EL (cell line): ENCODE data around the gene ACSL5.
A peak's percentile ranks its signal among the peaks of the same experiment; 100 is the strongest.
"Not testable (repeated sequence)": the region's sequence is repeated elsewhere in the genome, so short reads cannot be mapped to it uniquely, and the experiment has no call there.

Experiments used
- DNase-seq: peaks from one replicate; pipeline ENCODE4 v3.0.0-alpha.2; 2016

Gene ACSL5

DNA sequence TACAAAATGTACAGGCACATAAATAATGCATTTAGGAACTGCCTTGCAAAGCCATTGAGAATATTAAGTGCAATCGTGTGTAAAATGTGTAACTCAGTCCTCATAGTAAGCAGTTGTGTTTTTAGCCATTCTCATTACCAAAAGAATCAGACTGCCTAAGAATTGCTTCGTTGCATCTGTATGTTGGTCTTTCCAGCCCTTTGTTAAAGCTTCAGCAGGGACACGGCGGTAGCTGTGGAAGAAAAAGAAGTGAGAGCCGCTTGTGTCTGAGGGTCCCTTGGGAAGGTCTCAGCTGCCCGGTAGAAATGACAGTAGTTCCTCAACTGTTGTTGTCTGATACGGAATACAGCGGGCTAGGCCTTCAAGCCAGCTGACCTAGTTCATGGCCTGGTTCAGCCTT is 22.8 kb upstream of the ACSL5 start:
- no peak for DNase-seq

DNA sequence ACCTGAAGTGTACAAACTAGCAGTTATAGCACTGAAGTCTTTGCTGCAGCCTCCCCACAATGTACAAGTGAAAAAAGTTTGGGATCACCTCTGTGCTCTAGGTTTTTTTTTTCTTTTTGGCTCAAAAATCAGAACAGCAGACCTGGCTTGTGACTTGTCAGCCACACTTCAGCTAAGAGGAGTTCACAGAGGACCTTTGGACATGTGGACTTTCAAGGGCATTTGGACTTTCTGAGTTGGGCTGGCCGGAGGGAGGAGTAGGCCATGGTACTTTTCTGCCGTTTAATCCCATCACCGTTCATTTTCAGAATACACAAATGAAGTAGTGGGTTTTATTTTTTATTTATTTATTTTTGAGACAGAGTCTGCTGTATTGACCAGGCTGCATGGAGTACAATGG is 21.9 kb upstream of the ACSL5 start:
- no peak for DNase-seq

DNA sequence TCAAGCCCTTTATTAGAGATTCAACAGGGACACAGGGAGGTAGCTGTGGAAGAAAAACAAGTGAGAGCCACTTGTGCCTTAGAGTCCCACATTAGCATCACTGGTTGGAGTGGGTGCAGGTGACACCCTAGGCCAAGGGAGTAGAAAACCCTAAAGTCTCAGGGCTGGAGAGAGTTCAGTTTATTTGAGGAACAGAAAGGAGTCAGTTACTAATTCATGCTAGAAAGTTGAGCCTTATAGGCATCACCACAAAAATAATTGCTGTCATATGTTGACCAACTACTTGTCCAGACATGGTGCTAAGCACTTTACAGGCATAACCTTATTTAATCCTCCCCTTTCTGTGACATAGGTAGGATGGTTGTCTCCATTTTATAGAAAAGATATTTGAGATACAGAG is 20.9 kb upstream of the ACSL5 start:
- no peak for DNase-seq

DNA sequence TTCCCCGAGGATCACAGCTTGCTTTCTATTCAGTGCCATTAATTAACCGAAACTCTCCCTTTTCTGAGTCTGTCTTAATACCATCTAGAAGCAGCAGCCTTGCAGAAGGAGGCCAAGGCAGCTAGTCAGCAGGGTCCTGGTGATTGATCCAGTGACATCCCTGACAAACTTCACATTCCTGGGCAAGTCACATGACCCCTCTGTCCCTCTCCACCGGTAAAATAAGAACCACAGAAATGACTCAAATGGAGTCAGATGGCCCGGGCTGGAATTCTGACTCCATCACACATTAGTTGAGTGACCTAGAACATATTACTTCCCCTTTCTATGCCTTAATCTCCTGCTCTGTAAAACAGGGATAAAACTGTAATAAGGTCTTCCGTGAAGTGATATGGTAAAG is 17.2 kb upstream of the ACSL5 start:
- no peak for DNase-seq

DNA sequence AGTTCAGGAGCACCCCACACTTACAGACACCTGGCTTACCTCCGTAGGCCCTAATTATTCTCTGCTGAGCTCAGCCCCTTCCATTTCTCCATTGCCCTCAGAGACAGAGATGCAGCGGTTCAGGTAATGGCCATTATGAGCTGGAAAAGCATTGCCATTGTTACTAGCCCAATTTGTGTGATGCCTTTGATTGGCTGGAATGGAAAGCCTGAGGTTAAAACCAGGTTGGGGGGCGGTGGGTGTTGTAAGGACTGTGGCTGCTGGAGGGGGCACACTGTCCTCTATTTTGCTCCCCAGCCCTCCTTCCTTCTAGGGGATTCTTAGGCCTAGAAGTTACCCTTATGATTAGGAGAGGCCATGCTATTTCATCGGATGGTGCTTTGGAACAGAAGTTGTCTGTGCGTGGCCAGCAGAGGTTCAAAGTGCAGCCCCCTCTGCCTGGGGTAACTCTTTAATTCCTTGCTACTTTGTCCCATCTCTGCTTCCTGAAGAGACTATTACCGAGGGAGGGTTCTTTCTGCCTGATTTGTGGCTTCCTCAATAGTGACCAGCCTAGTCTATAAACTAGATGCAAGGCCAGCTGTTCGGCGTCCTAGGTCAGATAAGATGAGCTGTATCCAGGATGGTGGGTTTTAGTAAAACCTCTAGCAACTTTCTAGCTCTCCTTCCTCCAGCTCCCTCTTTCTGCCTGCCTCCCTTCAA is 14.2 kb upstream of the ACSL5 start:
- DNase-seq = no peak

DNA sequence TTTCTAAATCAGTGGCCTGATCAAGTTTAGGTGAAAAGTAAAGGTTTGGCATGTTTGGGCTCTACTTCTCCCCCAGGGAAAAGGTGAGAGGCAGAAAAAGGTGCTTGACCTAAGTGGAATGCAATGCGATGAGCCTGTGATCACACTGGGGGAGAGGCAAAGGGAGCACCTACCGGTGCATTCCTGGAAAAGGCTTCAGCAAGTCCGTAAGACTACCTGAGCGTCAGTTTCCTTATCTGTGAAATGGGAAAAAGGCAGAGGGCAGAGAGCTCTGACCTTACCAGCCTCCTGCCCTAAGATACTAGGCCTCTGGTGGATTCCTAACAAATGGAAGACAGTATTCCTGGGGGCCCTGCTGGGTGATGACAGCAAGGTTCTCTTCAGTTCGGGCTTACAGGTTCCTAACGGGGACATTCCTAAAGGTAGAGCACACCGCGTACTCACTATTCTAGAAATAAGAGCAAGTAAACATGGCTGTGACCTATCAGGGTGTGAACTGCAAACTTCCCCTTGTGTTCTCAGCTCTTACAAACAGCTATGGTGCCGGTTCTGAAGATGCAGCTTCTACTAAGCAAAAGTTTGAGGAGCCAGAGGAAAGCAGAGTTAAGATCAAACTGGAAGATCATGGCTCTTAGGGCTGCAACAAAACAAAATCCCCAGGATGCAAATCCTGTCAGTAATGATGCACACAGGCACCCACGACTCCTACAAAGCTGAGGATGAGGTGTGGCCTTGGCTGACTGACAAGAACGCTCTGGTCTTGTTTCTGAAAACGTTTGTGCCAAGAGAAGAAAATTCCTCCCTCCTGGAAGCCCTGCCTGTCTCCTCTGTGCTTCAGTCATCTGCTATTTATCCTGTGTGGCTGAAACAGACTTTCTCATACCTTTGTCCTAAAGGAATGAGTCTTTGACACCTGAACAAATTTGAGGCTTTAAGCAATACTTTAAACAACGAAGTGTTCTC is 13.3 kb upstream of the ACSL5 start:
- DNase-seq = peak; percentile 13

DNA sequence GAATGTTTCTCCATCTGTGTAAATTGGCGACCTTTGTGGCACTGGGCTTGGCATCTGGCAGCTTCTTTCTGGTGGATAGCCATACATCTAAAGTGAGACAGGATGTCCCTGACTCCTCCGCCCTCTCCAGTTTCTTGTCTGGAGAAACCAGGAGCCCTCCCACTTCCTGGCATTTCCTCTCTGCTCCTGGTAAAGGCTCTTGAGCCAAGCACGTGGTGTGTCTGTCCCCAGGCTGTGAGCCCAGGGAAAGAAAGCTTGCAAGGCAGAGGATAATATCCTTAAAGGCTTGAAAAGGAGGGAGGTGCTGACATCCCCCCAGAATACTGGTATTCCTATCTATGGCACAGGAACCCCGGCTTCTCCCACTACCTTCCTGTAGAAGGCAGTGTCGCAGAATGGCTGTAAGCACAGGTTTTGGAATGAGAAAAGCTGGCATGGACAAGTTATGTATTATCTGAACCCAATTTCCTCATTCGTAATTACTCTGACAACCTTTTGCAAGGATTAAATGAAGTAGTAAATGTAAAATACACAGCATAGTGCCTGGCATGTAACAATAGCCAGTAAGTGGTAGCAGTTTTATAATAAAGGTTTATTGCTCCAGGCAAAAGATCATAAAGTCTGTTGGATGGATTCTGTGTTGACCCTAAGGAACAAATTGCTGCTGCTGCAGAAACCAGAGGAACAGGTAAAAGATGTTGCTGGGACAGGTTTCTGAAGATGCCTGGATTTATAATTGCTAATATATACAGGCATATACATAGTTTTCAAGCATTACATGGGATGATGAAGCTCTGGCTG is 11.8 kb upstream of the ACSL5 start:
- peak; percentile 77 for DNase-seq

DNA sequence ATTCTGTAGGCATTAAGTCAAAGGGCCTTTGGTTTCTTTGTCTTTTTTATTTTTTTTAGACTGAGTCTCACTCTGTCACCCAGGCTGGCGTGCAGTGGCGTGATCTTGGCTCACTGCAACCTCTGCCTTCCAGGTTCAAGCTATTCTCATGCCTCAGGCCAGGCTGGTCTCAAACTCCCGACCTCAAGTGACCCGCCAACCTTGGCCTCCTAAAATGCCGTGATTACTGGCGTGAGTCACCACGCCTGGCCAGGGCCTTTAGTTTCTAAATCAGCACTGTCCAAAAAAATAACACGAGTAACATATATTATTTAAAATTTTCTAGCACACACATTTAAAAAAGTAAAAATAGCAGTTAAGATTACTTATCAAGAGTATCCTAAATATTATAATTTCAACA is 11.1 kb upstream of the ACSL5 start:
- DNase-seq = peak; percentile 69

DNA sequence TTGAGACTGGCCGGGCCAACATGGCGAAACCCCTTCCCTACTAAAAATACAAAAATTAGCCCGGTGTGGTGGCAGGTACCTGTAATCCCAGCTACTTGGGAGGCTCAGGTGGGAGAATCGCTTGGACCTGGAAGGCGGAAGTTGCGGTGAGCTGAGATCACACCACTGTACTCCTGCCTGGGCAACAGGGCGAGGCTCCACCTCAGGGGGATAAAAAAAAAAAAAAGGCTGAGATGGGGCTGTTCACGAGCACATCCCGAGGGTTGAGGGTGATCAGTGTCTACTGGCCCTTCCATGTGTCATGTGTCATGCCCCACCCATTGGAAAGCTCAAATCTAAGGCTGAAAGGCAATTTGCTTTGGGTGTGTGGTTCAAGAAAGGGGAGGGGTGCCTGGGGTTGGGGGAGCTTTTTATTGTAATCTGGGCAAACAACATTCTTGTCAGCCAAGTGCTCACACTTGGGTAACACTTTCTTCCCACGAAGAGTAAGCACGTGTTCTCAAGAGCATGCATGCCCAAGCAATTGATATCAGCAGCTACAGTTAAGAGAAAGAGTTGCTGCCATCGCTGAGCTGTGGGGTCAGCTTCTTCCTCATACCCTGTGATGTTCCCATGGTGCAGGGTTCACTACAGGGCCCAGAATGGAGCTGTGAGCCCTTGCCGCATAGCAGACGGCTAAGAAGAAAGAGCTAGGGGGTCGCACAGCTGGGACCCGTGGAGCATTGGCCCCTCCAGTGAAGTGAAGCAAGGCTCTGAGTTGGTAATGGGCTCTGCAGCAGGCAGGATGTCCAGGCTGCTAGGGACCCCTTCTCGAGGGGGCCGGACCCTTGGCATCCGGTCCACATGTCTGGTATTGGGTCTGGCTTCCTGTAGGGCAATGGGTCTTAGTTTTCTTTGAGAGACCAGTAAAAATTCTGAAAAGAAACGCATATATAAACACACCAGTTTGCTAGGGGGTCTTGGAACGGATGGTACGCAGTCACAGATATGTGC is 9.9 kb upstream of the ACSL5 start:
- DNase-seq = no peak

DNA sequence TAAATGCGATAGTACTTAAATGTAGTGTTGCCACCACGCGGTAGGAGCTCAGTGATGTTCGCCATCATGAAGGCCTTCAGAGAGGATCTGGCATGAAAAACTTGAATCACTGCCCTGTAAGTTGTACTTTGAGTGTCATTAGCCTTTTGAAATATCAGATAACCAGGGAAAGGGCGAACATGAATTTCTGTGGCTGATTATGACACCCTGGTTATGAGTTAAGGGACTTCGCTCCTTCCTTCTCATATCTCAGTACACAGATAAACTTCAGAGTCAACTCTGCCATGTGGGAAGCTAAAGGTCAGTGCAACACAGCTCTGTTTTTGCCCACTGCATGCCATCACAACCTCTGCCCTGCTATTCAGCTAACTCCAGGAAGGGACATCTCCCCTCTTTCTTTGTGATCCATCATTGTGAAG is 8.9 kb upstream of the ACSL5 start:
- no peak for DNase-seq

DNA sequence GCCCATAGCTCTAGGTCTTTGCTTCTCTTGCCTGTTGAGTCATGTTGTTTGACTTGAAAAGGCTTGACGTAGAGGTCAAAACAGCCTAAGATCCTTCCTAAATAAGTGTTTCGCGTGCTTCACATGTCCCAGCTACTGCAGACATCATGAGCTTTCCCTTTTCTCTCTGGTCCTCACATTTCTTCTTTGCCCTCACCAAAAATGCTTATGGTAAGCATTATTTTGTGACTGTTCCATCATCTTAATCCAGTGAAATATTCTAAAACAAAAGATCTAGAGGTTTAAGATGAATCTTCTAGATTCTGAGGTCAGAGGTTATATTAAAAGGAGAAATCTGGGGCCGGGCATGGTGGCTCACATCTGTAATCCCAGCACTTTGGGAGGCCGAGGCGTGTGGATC is 8.5 kb upstream of the ACSL5 start:
- no peak for DNase-seq

DNA sequence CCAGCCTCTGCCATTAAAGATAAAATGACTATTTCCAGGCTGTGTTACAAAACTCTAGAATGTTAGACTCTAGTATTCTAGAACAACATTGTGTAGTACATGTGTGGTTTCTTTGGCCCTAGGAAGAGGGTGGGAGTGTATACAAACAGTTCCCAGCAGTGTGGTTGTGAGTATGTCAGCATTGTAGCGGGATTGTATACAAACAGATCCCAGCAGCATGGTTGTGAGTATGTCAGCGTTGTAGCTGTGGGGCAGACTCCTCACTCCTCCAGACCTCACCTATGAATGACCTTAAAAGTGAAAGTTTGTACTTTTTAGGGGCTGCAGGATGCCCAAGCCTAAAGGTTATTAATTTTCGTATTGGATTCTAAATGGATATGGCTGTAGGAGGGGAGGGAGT is 6.9 kb upstream of the ACSL5 start:
- no peak for DNase-seq

DNA sequence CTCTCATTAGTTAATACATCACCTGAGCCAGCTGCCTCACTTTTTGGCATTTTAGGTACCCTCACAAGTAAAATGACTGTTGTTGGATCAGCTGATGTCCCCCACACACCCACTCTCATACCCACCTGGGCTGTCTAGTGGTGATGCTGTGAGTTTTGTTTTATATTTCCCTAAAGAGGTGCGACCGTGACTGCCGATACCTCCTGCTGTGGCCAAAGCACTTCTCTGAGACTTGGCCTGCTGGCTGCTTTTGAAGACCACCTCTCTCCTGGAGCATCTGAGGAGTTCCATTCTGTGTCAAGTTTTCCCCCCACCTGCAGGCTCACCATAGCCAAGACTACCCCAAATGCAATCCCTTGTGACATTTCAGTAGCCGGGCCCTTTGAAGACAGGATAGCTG is 6.4 kb upstream of the ACSL5 start:
- DNase-seq = no peak

DNA sequence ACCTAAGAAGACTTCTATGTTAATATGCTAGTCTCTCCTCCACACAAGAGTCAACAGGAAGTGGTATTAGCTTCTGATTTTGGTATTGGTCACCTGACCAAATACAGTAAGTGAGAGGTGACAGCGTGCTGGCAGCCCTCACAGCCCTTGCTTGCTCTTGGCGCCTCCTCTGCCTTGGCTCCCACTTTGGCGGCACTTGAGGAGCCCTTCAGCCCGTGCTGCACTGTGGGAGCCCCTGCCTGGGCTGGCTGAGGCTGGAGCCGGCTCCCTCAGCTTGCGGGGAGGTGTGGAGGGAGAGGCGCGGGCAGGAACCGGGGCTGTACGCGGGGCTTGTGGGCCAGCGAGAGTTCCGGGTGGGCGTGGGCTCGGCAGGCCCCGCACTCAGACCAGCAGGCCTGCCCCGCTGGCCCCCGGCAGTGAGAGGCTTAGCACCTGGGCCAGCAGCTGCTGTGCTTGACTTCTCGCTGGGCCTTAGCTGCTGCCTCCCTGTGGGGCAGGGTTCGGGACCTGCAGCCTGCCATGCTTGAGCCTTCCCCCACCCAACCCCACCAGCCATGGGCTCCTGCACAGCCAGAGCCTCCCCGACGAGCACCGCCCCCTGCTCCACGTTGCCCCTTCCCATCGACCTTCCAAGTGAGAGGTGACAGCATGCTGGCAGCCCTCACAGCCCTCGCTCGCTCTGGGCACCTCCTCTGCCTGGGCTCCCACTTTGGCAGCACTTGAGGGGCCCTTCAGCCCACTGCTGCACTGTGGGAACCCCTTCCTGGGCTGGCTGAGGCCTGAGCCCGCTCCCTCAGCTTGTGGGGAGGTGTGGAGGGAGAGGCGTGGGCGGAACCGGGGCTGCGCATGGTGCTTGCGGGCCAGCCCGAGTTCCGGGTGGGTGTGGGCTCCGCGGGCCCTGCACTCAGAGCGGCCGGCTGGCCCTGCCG is 4.2 kb upstream of the ACSL5 start:
- DNase-seq = no peak

DNA sequence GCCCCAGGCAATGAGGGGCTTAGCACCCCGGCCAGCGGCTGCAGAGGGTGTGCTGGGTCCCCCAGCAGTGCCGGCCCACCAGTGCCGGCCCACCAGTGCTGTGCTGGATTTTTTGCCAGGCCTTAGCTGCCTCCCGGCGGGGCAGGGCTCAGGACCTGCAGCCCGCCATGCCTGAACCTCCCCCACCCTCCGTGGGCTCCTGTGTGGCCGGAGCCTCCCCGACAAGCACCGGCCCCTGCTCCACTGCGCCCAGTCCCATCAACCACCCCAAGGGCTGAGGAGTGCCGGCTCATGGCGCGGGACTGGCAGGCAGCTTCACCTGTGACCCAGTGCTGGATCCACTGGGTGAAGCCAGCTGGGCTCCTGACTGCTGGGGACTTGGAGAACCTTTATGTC is 3.5 kb upstream of the ACSL5 start:
- no peak for DNase-seq

DNA sequence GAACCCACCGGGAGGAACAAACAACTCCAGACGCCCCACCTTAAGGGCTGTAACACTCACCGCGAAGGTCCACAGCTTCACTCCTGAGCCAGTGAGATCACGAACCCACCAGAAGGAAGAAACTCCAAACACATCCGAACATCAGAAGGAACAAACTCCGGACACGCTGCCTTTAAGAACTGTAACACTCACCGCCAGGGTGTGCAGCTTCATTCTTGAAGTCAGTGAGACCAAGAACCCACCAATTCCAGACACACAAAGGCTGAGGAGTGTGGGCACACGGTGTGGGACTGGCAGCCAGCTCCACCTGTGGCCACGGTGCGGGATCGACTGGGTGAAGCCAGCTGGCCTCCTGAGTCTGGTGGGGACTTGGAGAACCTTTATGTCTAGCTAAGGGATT is 2.6 kb upstream of the ACSL5 start:
- not testable (repeated sequence) for DNase-seq

DNA sequence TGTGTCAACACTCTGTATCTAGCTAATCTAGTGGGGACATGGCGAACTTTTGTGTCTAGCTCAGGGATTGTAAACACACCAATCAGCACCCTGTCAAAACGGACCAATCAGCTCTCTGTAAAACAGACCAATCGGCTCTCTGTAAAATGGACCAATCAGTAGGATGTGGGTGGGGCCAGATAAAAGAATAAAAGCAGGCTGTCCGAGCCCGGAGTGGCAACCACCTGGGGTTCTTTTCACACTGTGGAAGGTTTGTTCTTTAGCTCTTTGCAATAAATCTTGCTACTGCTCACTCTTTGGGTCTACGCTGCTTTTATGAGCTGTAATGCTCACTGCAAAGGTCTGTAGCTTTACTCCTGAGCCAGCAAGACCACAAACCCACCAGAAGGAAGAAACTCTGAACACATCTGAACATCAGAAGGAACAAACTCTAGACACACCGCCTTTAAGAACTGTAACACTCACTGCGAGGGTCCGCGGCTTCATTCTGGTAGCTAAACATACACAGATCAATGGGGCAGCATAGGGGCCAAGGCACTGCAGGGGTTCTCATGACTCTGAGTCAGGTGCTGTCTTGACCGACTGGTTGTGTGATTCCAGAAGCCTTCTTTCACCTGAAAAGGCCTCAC is 1.6 kb upstream of the ACSL5 start:
- DNase-seq = not testable (repeated sequence)

DNA sequence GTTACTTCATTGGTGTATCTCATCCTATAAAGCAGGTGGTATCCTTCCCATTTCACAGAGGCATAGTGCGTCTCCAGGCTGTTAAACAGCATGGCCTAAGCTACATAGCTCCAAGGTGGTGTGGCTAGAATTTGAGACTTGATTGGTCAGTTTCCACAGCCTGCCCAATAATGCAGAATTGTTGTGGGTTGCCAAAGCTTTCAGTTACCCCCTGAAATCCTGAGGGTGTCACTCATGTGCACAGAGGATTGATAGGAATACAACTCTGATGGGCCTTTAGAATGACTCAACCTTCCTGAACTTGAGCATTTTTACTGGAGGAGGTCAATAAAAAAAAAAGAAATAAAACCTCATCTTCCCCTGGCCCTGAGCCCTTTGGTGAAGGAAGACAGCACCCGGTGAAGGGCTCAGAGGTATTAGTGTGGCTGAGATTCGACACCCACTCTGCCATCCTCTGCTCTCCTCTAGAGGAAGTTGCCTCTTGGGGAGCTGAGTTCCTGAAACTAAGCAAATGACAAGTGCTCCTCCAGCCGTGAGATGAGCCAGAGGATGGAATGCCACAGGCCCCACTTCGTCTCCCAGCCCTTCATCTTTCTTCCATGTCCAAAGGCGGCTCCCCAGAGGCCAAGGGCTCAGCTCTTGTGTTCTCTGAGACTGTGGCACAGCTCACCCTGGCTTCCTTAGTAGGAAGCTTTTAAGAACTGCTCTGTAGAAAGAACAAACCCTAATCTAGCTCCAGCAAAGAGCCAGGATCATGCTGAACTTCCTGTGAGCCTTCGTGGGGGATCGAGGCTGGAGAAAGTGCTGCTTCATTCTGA is 1.0 kb downstream of the ACSL5 start:
- peak; percentile 41 for DNase-seq

DNA sequence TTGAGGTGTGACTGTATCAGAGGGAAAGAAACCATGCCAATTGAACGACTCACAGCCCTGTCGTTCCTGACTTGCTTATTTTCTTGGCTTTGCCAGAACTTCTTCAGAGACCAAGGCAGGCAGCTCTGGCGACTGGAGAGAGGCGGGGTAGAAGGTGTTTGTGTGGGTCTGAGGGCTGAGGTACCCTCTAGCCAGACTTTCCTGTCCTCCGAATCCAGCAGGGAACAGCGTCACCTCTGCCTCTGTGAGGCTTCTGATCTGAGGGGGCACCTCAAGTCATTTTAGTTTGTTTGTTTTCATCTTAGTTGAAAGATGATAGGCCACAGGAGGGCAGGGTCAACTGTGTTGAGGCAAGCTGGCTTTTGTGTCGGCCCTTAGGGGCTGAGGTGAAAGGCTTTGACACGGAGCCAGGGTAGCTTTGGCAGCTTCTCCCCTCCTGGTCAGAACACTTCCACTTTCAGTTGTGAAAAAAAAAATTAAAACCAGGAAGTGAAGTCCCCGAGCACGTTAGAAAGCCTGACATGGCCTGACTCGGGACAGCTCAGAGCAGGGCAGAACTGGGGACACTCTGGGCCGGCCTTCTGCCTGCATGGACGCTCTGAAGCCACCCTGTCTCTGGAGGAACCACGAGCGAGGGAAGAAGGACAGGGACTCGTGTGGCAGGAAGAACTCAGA is 1.9 kb downstream of the ACSL5 start:
- DNase-seq = peak; percentile 67
